Nephron (organoid): ENCODE data around the gene TRUB2.

ENCODE experiments used
- H3K27ac Mint-ChIP-seq, 3 experiments: 2 replicates each; pipeline ENCODE4 v1.8.0; 2020; ENCODE audit warnings: mixed read lengths in 3 of 3, mild to moderate bottlenecking in 2 of 3, moderate library complexity in 1 of 3
- H3K27me3 Mint-ChIP-seq: 2 replicates; pipeline ENCODE4 v1.8.0; 2021; ENCODE audit warnings: low read depth, mild to moderate bottlenecking, moderate library complexity, mixed read lengths
- H3K36me3 Mint-ChIP-seq: 2 replicates; pipeline ENCODE4 v1.8.0; 2020; ENCODE audit warnings: low read depth, mixed read lengths
- H3K4me1 Mint-ChIP-seq: 2 replicates; pipeline ENCODE4 v1.8.0; 2020; ENCODE audit warnings: mixed read lengths
- H3K4me3 Mint-ChIP-seq, 3 experiments: 2 replicates each; pipeline ENCODE4 v1.8.0; 2020; ENCODE audit warnings: mild to moderate bottlenecking in 3 of 3, mixed read lengths in 3 of 3, moderate library complexity in 2 of 3
- H3K9me3 Mint-ChIP-seq: 2 replicates; pipeline ENCODE4 v1.8.0; 2020; ENCODE audit warnings: mixed read lengths
- CTCF ChIP-seq, 3 experiments: fragments of 200-600 bp; sonication (generic); IDR thresholded peaks; one replicate each; pipeline ENCODE4 v1.5.0; 2021; ENCODE audit warnings: antibody characterized with exemption in 3 of 3; ENCODE audit not compliant: unreplicated experiment in 3 of 3

Gene TRUB2

DNA sequence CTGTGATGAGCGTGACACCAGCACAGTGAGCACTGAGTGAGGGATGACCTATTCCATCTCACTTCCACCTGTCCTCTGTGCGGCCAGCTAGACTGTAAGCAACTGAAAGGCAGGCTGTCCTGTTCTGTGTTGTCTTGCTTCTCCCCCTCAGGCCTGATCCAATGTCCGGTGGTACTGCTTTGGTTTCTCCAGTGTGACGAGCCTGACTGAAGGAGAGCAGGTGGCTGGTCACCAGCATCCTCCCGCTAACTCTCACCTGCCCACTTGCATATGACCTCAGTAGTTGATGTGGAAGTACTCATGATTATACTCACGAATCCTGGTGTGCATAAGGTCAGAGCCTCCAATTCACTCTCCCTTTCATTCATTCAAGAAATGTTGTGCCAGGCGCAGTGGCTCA, 15.7 kb upstream of the TRUB2 start:
- H3K27me3 Mint-ChIP-seq: no peaks in the 10 kb centered on the region
- no peak overlapping the region for H3K27ac Mint-ChIP-seq
- peaks cover 3% of the 10 kb centered on the region for H3K36me3 Mint-ChIP-seq
- no peak for TF ChIP-seq CTCF (IDR thresholded peaks at IDR 0.05; ENCODE audit: unreplicated experiment in 3 of 3)
- no peak overlapping the region for H3K4me3 Mint-ChIP-seq
- peaks cover 6% of the 10 kb centered on the region for H3K4me1 Mint-ChIP-seq
- no peaks in the 10 kb centered on the region for H3K9me3 Mint-ChIP-seq

- Mint-ChIP-seq H3K27ac (no peak overlapping the region), H3K4me3 (no peak overlapping the region), H3K9me3 (no peaks in the 10 kb centered on the region), H3K27me3 (no peaks in the 10 kb centered on the region), H3K4me1 (no peaks in the 10 kb centered on the region), H3K36me3 (peaks cover 15% of the 10 kb centered on the region)
- no peak for TF ChIP-seq CTCF (IDR thresholded peaks at IDR 0.05; ENCODE audit: unreplicated experiment in 3 of 3)
These were observed 13.7 kb upstream of the TRUB2 start for GRCh38 chr9:128335914-128336313.

DNA sequence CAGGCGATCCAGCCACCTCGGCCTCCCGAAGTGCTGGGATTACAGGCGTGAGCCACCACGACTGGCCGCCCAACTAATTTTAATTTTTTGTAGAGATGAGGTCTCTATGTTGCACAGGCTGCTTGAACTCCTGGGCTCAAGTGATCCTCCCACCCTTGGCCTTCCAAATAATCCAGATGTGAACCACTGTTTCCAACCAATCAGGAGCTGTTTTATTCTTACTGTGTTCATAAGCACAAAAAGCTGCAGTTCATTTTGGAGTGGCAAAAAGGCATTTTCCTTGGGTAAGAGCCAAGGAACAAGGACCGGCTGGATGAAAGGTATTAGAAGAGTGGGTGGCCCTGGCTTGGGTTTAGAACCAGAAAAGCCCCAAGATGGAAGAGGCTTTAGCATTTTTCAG, 12.9 kb upstream of the TRUB2 start:
- H3K36me3 Mint-ChIP-seq: peaks cover 15% of the 10 kb centered on the region
- H3K27ac Mint-ChIP-seq: no peak overlapping the region
- H3K4me1 Mint-ChIP-seq: no peaks in the 10 kb centered on the region
- H3K4me3 Mint-ChIP-seq: no peak overlapping the region
- no peak for TF ChIP-seq CTCF (IDR thresholded peaks at IDR 0.05; ENCODE audit: unreplicated experiment in 3 of 3)
- no peaks in the 10 kb centered on the region for H3K27me3 Mint-ChIP-seq
- no peaks in the 10 kb centered on the region for H3K9me3 Mint-ChIP-seq

- peaks cover 15% of the 10 kb centered on the region for H3K36me3 Mint-ChIP-seq
- H3K4me1 Mint-ChIP-seq: no peaks in the 10 kb centered on the region
- H3K4me3 Mint-ChIP-seq: no peak overlapping the region
- TF ChIP-seq CTCF (IDR thresholded peaks at IDR 0.05; ENCODE audit: unreplicated experiment in 3 of 3): no peak
- no peak overlapping the region for H3K27ac Mint-ChIP-seq
- H3K9me3 Mint-ChIP-seq: no peaks in the 10 kb centered on the region
- no peaks in the 10 kb centered on the region for H3K27me3 Mint-ChIP-seq
These were observed 11.2 kb upstream of the TRUB2 start for GRCh38 chr9:128333451-128333869.

- Mint-ChIP-seq H3K4me3 (peak overlapping the region; percentile 70 to 94 (median 91)), H3K4me1 (peaks cover 13% of the 10 kb centered on the region), H3K27ac (no peak overlapping the region), H3K9me3 (no peaks in the 10 kb centered on the region), H3K36me3 (peaks cover 20% of the 10 kb centered on the region), H3K27me3 (no peaks in the 10 kb centered on the region)
- TF ChIP-seq CTCF (IDR thresholded peaks at IDR 0.05; ENCODE audit: unreplicated experiment in 3 of 3): no peak
These were observed 3.4 kb upstream of the TRUB2 start for GRCh38 chr9:128325629-128326028.

- peak overlapping the region in 1 of 3 experiments; percentile 71 for H3K27ac Mint-ChIP-seq
- peak overlapping the region; percentile 91 to 98 (median 94) for H3K4me3 Mint-ChIP-seq
- peaks cover 13% of the 10 kb centered on the region for H3K4me1 Mint-ChIP-seq
- TF ChIP-seq CTCF (IDR thresholded peaks at IDR 0.05; ENCODE audit: unreplicated experiment in 3 of 3): no peak
- no peaks in the 10 kb centered on the region for H3K27me3 Mint-ChIP-seq
- H3K9me3 Mint-ChIP-seq: no peaks in the 10 kb centered on the region
- peaks cover 20% of the 10 kb centered on the region for H3K36me3 Mint-ChIP-seq
These were observed 2.2 kb upstream of the TRUB2 start for GRCh38 chr9:128324401-128324800.
